Activated CD4-positive, alpha-beta T cell treated with anti-CD3 and anti-CD28 coated beads for 36 hours (primary cell): ENCODE measurements around the gene CEP170. TPM values are rescaled to one million over a fixed set of nuclear protein-coding genes. Genes with fewer than 3 reads are reported as not detected.
"Not testable (repeated sequence)": the region's sequence is repeated elsewhere in the genome, so short reads cannot be mapped to it uniquely, and the experiment has no call there.

ENCODE experiments used
- ATAC-seq: fragments of 200-7000 bp; cut with Tn5 transposase; one replicate; pipeline ENCODE4 v1.10.0; 2021; ENCODE audit warnings: mild to moderate bottlenecking, moderate library complexity
- CTCF ChIA-PET: fragments of 350-600 bp; sonication (Branson Sonifier 250); formaldehyde crosslinking; loops from one replicate; lab custom pipeline; 2021; ENCODE audit warnings: antibody characterized with exemption; lab: Charles Lee
- POLR2A ChIA-PET: fragments of 350-600 bp; sonication (Branson Sonifier 250); formaldehyde crosslinking; loops from one replicate; lab custom pipeline; 2021; ENCODE audit warnings: antibody characterized with exemption, inconsistent platforms; lab: Charles Lee
- DNase-seq: peaks from one replicate; pipeline ENCODE4 v3.0.0-alpha.2; 2020
- H3K27ac Mint-ChIP-seq: one replicate; pipeline ENCODE4 v1.8.0; 2021; ENCODE audit warnings: mixed read lengths
- H3K27me3 Mint-ChIP-seq: one replicate; pipeline ENCODE4 v1.8.0; 2021; ENCODE audit warnings: mixed read lengths
- H3K36me3 Mint-ChIP-seq: one replicate; pipeline ENCODE4 v1.8.0; 2021; ENCODE audit warnings: low read depth, mixed read lengths
- H3K4me1 Mint-ChIP-seq: one replicate; pipeline ENCODE4 v1.8.0; 2021; ENCODE audit warnings: mixed read lengths
- H3K4me3 Mint-ChIP-seq: one replicate; pipeline ENCODE4 v1.8.0; 2021; ENCODE audit warnings: mild to moderate bottlenecking, moderate library complexity, mixed read lengths
- H3K9me3 Mint-ChIP-seq: one replicate; pipeline ENCODE4 v1.8.0; 2021; ENCODE audit warnings: low read depth, mixed read lengths
- intact Hi-C, 2 experiments: fragments of 100-400 bp; cut with DNase I in 1 of 2; cut with micrococcal nuclease in 1 of 2; formaldehyde crosslinking; loops; one replicate each; pipeline versions ENCODE4 v1.14.2 to v1.15.1; 2022 to 2024; cut with DNase I, micrococcal nuclease
- total RNA-seq, 2 experiments: library from RNA; stranded (reverse); gene quantifications; one replicate each; pipeline ENCODE4 v1.2.3, GENCODE V29; 2021

The CEP170 gene
- total RNA-seq, 2 experiments from 2014 or later: 54.5 to 56.7 TPM

DNA sequence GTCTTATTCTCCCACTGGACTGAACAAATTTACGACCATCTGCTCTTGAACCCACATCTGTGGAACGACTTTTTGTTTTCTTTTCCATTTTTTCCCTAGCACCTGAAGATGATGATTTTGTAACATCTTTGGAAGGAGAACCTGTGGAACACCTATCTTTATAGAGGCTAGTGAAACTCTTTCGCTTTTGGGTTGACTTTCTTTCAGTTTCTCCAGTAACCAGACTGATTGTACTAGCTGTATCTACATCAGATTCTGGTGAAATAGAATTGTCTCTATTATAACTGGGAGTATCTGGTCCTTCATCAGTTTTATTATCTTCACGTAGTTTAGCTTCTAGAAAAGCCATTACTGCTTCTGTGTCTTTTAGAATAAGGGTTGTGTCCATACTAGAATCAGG lies 90.2 kb downstream of the CEP170 start:
- ATAC-seq, H3K9me3 Mint-ChIP-seq, H3K4me1 Mint-ChIP-seq, H3K27me3 Mint-ChIP-seq, H3K4me3 Mint-ChIP-seq, intact Hi-C loops, CTCF ChIA-PET, DNase-seq, POLR2A ChIA-PET, H3K27ac Mint-ChIP-seq: not testable (repeated sequence)
- peaks cover 11% of the 10 kb centered on the region for H3K36me3 Mint-ChIP-seq

DNA sequence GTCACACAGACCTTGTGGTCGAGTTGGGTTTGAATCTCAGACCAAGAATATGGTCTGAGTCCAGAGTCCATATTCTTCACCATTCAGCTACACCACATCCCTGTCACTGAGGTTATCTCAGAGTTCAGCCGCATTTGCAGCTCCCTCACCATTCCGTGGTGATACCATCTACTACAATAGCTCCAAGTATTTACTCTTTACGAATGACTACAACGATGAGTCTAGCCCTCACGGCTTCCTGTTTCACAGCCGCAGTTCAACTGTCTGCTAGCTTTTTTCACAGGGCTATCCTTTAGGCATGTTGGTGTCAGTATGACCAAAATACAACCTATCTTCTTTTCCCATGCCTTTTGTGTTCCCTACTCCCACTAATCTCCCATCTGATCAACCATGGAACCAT lies 104.2 kb downstream of the CEP170 start:
- peaks cover 14% of the 10 kb centered on the region for H3K4me1 Mint-ChIP-seq
- ATAC-seq (peak; percentile 49), DNase-seq (peak; percentile 16)
- H3K27ac Mint-ChIP-seq: peak overlapping the region; percentile 14
- POLR2A ChIA-PET, intact Hi-C loops, CTCF ChIA-PET, H3K27me3 Mint-ChIP-seq, H3K9me3 Mint-ChIP-seq, H3K4me3 Mint-ChIP-seq: not testable (repeated sequence)
- H3K36me3 Mint-ChIP-seq: peaks cover 21% of the 10 kb centered on the region

DNA sequence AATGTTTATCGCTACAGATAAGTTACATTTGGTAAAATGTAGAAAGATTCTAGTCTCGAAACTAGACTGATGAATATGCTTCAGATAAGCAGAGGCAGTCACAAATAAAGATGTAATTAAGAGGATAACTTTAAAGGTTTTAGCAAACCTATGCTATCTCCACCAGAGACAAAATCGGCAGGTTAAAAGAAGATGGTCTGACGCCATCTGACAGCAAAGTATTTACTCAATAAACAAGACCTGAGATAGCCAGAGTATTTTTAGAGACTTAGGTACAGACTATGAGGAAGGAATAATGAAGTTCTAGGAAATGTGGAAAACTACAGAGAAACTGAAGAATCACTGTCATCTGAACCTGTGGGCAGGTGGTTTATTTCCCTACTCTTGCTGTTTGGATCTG lies 106.0 kb downstream of the CEP170 start:
- POLR2A ChIA-PET: not testable (repeated sequence)

DNA sequence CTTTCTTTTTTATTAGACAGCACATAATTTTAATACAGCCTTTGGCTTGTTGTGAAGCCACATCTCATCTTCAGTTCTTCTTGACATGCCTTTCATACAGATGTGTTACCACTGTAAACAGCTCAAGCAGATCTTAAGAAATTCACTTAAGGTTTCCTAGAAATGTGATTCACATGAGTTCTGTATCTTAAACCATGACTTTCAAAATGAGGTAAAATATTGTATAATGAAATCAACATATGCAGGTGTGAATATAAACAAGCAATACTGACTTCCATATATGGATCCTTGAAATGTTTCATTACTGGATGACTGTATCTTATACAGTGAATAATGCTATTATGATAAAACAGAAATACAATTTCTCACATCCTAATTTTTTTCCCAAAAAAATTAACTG lies 107.7 kb downstream of the CEP170 start:
- H3K27me3 Mint-ChIP-seq, DNase-seq, intact Hi-C loops, POLR2A ChIA-PET, H3K9me3 Mint-ChIP-seq, H3K36me3 Mint-ChIP-seq, H3K4me3 Mint-ChIP-seq, CTCF ChIA-PET: not testable (repeated sequence)
- peaks cover 14% of the 10 kb centered on the region for H3K4me1 Mint-ChIP-seq
- peak overlapping the region; percentile 56 for H3K27ac Mint-ChIP-seq
- ATAC-seq: peak; percentile 88

More for the DNA sequence above, 106.0 kb downstream of the CEP170 start:
- ATAC-seq, H3K27me3 Mint-ChIP-seq, H3K4me3 Mint-ChIP-seq, CTCF ChIA-PET, DNase-seq, intact Hi-C loops, H3K9me3 Mint-ChIP-seq, H3K27ac Mint-ChIP-seq: not testable (repeated sequence)
- Mint-ChIP-seq H3K36me3 (peaks cover 14% of the 10 kb centered on the region), H3K4me1 (peaks cover 14% of the 10 kb centered on the region)

GRCh38 chr1:243140498-243140897 lies 114.6 kb downstream of the CEP170 start:
- DNase-seq, H3K27ac Mint-ChIP-seq, ATAC-seq, POLR2A ChIA-PET, H3K9me3 Mint-ChIP-seq, H3K27me3 Mint-ChIP-seq, H3K4me3 Mint-ChIP-seq, CTCF ChIA-PET, H3K36me3 Mint-ChIP-seq, intact Hi-C loops, H3K4me1 Mint-ChIP-seq: not testable (repeated sequence)

- ATAC-seq, intact Hi-C loops: not testable (repeated sequence)
Measured at GRCh38 chr1:243122876-243123409, 132.1 kb downstream of the CEP170 start.

DNA sequence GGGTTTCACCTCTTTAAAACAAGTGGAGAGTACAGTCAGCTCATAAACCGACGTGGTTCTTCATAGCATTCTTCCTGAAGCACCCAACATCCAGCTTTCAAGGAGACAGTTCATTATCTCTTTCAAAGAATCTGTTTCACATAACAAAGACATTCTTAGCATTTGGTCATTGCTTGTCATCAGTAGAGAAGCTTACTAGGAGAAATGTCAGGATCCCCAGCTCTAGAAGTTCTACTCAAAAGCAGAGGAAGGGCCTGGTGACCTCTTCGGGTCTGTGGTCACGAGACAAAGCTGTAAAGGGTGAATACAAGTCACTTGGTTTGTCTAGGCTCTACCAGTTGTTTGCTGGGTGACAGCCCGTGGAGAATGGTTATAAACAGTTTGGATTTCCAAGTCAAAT lies 133.1 kb downstream of the CEP170 start:
- H3K36me3 Mint-ChIP-seq, intact Hi-C loops, DNase-seq, H3K9me3 Mint-ChIP-seq, ATAC-seq, POLR2A ChIA-PET, H3K27ac Mint-ChIP-seq, H3K27me3 Mint-ChIP-seq, CTCF ChIA-PET, H3K4me1 Mint-ChIP-seq, H3K4me3 Mint-ChIP-seq: not testable (repeated sequence)

More at GRCh38 chr1:243122876-243123409, 132.1 kb downstream of the CEP170 start:
- H3K9me3 Mint-ChIP-seq, H3K36me3 Mint-ChIP-seq, CTCF ChIA-PET, H3K27me3 Mint-ChIP-seq, H3K4me3 Mint-ChIP-seq, H3K4me1 Mint-ChIP-seq, H3K27ac Mint-ChIP-seq, POLR2A ChIA-PET, DNase-seq: not testable (repeated sequence)

- DNase-seq, CTCF ChIA-PET, H3K27me3 Mint-ChIP-seq, H3K9me3 Mint-ChIP-seq, intact Hi-C loops, H3K4me3 Mint-ChIP-seq, H3K36me3 Mint-ChIP-seq, POLR2A ChIA-PET, ATAC-seq, H3K27ac Mint-ChIP-seq: not testable (repeated sequence)
- peaks cover 10% of the 10 kb centered on the region for H3K4me1 Mint-ChIP-seq
Measured at GRCh38 chr1:243118601-243119322, 136.3 kb downstream of the CEP170 start.

DNA sequence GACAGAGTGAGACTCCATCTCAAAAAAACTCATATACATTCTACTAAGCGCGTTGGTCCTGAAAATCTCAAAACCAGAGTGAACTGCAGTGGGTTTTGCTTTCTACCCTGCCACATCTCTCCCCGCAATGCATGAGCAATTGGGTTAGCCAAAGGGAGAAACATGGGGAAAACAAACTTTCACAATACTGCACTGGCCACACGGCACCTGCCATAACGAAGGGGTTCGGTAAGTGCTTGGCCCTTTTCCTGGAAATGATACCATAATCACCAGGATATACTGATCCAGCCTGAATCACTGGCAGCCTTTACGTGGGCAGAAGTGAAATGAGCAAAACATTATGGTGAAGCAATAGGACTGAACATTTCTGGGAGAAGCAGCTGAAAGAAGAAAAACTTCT lies 138.9 kb downstream of the CEP170 start:
- H3K4me3 Mint-ChIP-seq, CTCF ChIA-PET, ATAC-seq, H3K36me3 Mint-ChIP-seq, intact Hi-C loops, H3K4me1 Mint-ChIP-seq, POLR2A ChIA-PET, H3K27ac Mint-ChIP-seq, H3K27me3 Mint-ChIP-seq, DNase-seq, H3K9me3 Mint-ChIP-seq: not testable (repeated sequence)

DNA sequence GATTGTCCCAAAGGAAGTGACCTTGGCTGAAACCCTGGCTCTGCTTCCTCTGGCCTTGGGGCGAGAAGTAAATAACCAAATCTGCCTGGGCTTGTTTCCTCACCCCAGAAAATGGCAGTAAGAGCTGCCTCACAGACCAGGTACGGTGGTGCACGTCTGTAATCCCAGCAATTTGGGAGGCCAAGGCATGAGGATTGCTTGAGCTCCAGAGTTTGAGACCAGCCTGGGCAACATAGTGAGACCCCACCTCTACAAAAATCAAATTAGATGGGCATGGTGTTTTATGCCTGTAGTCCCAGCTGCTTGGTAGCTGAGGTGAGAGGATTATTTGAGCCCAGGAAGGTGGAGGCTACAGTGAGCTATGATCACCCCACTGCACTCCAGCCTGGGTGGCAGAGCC lies 140.3 kb downstream of the CEP170 start:
- H3K4me3 Mint-ChIP-seq, H3K9me3 Mint-ChIP-seq, intact Hi-C loops, POLR2A ChIA-PET, H3K27ac Mint-ChIP-seq, CTCF ChIA-PET, H3K36me3 Mint-ChIP-seq, H3K4me1 Mint-ChIP-seq, ATAC-seq, H3K27me3 Mint-ChIP-seq, DNase-seq: not testable (repeated sequence)

- POLR2A ChIA-PET, CTCF ChIA-PET, intact Hi-C loops, H3K27me3 Mint-ChIP-seq, H3K36me3 Mint-ChIP-seq, H3K9me3 Mint-ChIP-seq, H3K4me3 Mint-ChIP-seq, H3K4me1 Mint-ChIP-seq, H3K27ac Mint-ChIP-seq: not testable (repeated sequence)
- peak; percentile 79 for ATAC-seq
- DNase-seq: peak; percentile 11
Measured at GRCh38 chr1:243114059-243114713, 140.9 kb downstream of the CEP170 start.

- CTCF ChIA-PET, H3K27me3 Mint-ChIP-seq, H3K9me3 Mint-ChIP-seq, H3K4me3 Mint-ChIP-seq, H3K27ac Mint-ChIP-seq, ATAC-seq, DNase-seq, POLR2A ChIA-PET, H3K4me1 Mint-ChIP-seq, H3K36me3 Mint-ChIP-seq, intact Hi-C loops: not testable (repeated sequence)
Measured at GRCh38 chr1:243107171-243107570, 147.9 kb downstream of the CEP170 start.
